Duodenal mucosa (tissue), 2 donors: ENCODE results near the gene SIX4.

ENCODE experiments used
- H3K27ac ChIP-seq: one replicate; pipeline ENCODE4 v1.7.0; 2013; ENCODE audit warnings: low read depth, low read length
- H3K27me3 ChIP-seq, 2 donors: one replicate each; pipeline ENCODE4 v1.7.0; 2013; ENCODE audit warnings: low read length in 2 of 2, control low read depth in 1 of 2; ENCODE audit not compliant: insufficient read depth in 2 of 2, control insufficient read depth in 1 of 2
- H3K36me3 ChIP-seq, 2 donors: one replicate each; pipeline ENCODE4 v1.7.0; 2013; ENCODE audit warnings: low read length in 2 of 2, control low read depth in 1 of 2; ENCODE audit not compliant: insufficient read depth in 2 of 2, control insufficient read depth in 1 of 2
- H3K4me1 ChIP-seq, 2 donors: one replicate each; pipeline ENCODE4 v1.7.0; 2013; ENCODE audit warnings: low read length in 2 of 2, control low read depth in 1 of 2; ENCODE audit not compliant: insufficient read depth in 2 of 2, control insufficient read depth in 1 of 2
- H3K4me3 ChIP-seq, 2 donors: one replicate each; pipeline ENCODE4 v1.7.0; 2013; ENCODE audit warnings: low read length in 2 of 2, low read depth in 1 of 2
- H3K9ac ChIP-seq, 2 donors: one replicate each; pipeline ENCODE4 v1.7.0; 2013; ENCODE audit warnings: low read length in 2 of 2, low read depth in 1 of 2
- H3K9me3 ChIP-seq, 2 donors: one replicate each; pipeline ENCODE4 v1.7.0; 2013; ENCODE audit warnings: low read length in 2 of 2, control low read depth in 1 of 2; ENCODE audit not compliant: control insufficient read depth in 1 of 2

The SIX4 gene

GRCh38 chr14:60691383-60692113, 32.6 kb downstream of the SIX4 start:
- Histone ChIP-seq H3K36me3 (no peaks in the 10 kb centered on the region), H3K27ac (no peak overlapping the region), H3K9me3 (no peaks in the 10 kb centered on the region), H3K27me3 (no peaks in the 10 kb centered on the region), H3K9ac (no peak overlapping the region), H3K4me1 (no peaks in the 10 kb centered on the region), H3K4me3 (no peak overlapping the region)

GRCh38 chr14:60686865-60687264, 37.3 kb downstream of the SIX4 start:
- H3K9ac ChIP-seq, result no peak overlapping the region
- no peak overlapping the region for H3K27ac ChIP-seq
- no peak overlapping the region for H3K4me3 ChIP-seq
- H3K9me3 ChIP-seq, result no peaks in the 10 kb centered on the region
- H3K4me1 ChIP-seq, result no peaks in the 10 kb centered on the region
- H3K27me3 ChIP-seq, result no peaks in the 10 kb centered on the region
- H3K36me3 ChIP-seq, result no peaks in the 10 kb centered on the region

- Histone ChIP-seq H3K27me3 (no peaks in the 10 kb centered on the region), H3K27ac (no peak overlapping the region), H3K9ac (no peak overlapping the region), H3K9me3 (no peaks in the 10 kb centered on the region), H3K4me1 (no peaks in the 10 kb centered on the region), H3K36me3 (no peaks in the 10 kb centered on the region), H3K4me3 (no peak overlapping the region)
Observed at GRCh38 chr14:60684203-60684602, 39.9 kb downstream of the SIX4 start.

DNA sequence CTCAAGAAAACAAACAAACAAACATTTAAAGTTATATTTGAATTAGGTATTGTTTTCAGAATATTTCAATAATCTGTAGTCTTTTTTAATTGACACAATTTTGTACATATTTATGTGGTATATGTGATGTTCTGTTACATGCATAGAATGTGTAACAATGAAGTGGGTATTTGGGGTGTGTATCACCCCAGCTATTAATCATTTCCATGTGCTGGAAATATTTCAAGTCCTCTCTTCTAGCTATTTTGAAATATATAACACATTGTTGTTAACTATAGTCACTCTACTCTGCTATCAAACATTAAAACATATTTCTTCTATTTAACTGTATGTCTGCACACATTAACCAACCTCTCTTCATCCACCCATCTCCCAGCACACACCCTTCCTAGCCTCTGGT, 42.9 kb downstream of the SIX4 start:
- Histone ChIP-seq H3K9ac (no peak overlapping the region), H3K4me3 (no peak overlapping the region), H3K27ac (no peak overlapping the region), H3K4me1 (no peaks in the 10 kb centered on the region), H3K36me3 (no peaks in the 10 kb centered on the region), H3K27me3 (no peaks in the 10 kb centered on the region), H3K9me3 (no peaks in the 10 kb centered on the region)

- no peak overlapping the region for H3K9ac ChIP-seq
- no peaks in the 10 kb centered on the region for H3K9me3 ChIP-seq
Observed at GRCh38 chr14:60680511-60680910, 43.6 kb downstream of the SIX4 start.

DNA sequence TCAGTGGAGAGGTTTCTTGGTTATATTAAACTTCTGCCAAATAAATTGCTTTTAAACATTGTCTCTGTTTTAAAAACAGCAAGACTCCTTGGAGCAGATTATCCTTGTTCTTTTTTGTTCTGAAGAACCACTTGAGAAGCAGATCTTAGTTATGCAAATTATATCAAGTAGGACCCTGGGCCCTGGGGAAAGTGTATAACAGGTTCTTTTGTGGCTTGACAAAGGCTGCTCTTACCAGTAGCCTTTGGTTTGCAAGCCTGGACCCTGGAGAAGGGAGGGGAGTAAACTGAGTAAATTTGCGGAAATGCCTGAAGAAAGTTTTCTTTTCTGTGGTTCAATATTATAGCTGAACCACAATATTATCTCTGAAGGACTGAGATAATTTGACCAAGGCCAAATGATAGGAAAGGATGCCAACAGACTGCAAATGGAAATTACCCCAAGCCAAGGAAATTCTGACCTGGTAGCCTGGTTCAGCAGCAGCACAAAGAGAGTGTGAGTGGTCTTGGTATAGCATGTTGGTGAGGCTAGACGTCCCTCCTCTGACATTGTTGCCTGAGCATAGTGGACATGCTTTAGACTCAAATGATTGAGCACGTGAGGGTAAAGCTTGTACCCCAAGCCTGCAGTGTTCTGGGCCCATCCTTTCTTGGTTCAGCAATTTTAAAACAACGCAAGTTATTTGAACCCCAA, 44.4 kb downstream of the SIX4 start:
- H3K9me3 ChIP-seq, result no peaks in the 10 kb centered on the region
- H3K36me3 ChIP-seq, result no peaks in the 10 kb centered on the region
- H3K4me3 ChIP-seq, result no peak overlapping the region
- H3K27me3 ChIP-seq, result no peaks in the 10 kb centered on the region
- H3K9ac ChIP-seq, result no peak overlapping the region
- no peak overlapping the region for H3K27ac ChIP-seq
- no peaks in the 10 kb centered on the region for H3K4me1 ChIP-seq

More at GRCh38 chr14:60680511-60680910, 43.6 kb downstream of the SIX4 start:
- Histone ChIP-seq H3K4me1 (no peaks in the 10 kb centered on the region), H3K4me3 (no peak overlapping the region), H3K27ac (no peak overlapping the region), H3K27me3 (no peaks in the 10 kb centered on the region), H3K36me3 (no peaks in the 10 kb centered on the region)

DNA sequence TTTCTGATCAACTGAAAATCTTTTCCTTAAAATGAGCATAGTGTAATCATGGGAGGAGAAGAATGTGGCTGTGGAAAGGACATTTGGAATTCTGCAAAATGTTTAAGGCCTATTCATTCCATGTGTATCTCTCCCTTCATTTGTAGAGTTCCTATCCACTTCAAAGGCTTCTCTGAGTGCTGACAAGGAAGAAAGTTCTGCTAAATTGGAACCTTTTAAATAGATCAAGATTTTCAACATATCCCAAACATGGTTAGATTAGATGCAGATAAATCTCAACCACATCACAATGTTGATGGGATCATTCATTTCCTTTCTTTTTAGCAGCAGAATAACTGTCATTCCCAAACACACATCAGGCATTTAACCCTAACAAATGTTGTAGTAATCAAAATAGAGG, 46.5 kb downstream of the SIX4 start:
- H3K9ac ChIP-seq, result no peak overlapping the region
- H3K9me3 ChIP-seq, result no peaks in the 10 kb centered on the region
- H3K27ac ChIP-seq, result no peak overlapping the region
- H3K36me3 ChIP-seq, result no peaks in the 10 kb centered on the region
- H3K4me3 ChIP-seq, result no peak overlapping the region
- H3K4me1 ChIP-seq, result no peaks in the 10 kb centered on the region
- H3K27me3 ChIP-seq, result no peaks in the 10 kb centered on the region

DNA sequence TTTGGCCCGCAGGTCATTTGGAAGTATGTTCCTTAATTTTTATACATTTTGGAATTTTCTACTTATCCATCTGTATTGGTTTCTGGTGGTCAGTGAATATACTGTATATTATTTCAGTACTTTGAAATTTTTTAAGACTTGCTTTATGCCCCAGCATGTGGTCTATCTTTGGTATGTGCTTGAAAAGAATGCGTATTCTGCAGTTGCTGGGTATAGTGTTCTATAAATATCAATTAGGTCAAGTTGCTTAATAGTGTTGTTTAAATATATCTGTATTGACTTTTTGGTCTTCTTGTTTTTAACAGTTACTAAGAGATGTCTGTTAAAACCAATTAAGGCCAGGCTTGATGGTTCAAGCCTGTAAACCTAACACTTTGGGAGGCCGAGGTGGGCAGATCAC, 53.2 kb downstream of the SIX4 start:
- no peaks in the 10 kb centered on the region for H3K9me3 ChIP-seq
- H3K9ac ChIP-seq, result no peak overlapping the region
- no peak overlapping the region for H3K4me3 ChIP-seq
- H3K36me3 ChIP-seq, result no peaks in the 10 kb centered on the region
- H3K27me3 ChIP-seq, result no peaks in the 10 kb centered on the region
- H3K27ac ChIP-seq, result no peak overlapping the region
- H3K4me1 ChIP-seq, result no peaks in the 10 kb centered on the region

DNA sequence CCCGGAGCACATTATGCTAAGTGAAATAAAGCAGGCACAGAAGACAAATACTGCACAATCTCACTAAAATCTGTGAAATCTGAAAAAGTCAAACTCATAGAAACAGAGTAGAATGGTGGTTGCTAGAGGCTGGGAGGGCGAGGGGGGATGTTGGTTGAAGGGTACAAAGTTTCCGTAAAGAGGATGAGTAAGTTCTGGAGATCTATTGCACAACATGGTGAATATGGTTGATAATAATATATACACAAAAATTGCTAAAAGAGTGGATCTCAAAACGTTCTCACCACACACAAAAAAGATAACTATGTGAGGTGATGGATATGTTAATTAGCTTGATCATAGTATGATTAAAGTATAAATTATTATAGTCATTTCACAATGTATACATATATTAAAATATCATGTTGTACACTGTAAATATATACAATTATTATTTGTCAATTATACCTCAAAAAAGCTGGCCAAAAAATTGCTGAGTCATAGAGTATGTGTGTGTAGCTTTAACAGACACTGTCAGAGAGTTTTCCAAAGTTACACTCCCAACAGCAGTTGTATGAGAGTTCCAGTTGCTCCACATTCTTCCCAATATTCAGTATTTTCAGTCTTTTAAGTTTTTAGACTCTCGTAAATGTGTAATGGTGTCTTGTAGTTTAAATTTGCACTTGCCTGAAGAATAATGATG, 55.6 kb downstream of the SIX4 start:
- Histone ChIP-seq H3K27me3 (no peaks in the 10 kb centered on the region), H3K4me3 (no peak overlapping the region), H3K27ac (no peak overlapping the region), H3K4me1 (no peaks in the 10 kb centered on the region), H3K36me3 (no peaks in the 10 kb centered on the region), H3K9ac (no peak overlapping the region), H3K9me3 (no peaks in the 10 kb centered on the region)

DNA sequence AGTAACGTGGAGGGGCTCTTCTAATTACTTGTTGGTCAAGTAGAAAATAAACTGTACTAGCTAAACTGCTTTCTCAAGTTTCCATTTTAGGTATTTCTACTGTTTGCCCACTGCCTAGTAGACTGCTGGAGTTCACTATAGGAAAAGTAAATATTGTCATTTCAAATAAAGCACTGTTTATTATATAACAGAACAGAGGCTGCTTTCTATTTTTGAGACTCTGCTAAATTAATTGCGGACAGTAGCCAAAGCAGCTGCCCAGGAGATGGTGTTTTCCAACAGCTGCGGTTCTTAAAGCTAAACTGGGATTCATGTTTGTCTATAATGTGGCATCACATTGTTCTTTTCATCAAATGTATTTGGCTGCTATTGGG, 59.0 kb downstream of the SIX4 start:
- peaks cover 4 to 7% of the 10 kb centered on the region in 2 donors for H3K27me3 ChIP-seq
- H3K4me3 ChIP-seq, result no peak overlapping the region
- H3K9ac ChIP-seq, result no peak overlapping the region
- no peak overlapping the region for H3K27ac ChIP-seq
- no peaks in the 10 kb centered on the region for H3K4me1 ChIP-seq
- H3K36me3 ChIP-seq, result no peaks in the 10 kb centered on the region
- no peaks in the 10 kb centered on the region for H3K9me3 ChIP-seq
